ENCODE data around the gene EDNRA.

Gene EDNRA

GRCh38 chr4:147586032-147586431, 105.1 kb downstream of the EDNRA start:
- H3K36me3 Mint-ChIP-seq = peaks cover 3% of the 10 kb centered on the region
- no peak overlapping the region for H3K4me3 Mint-ChIP-seq
- H3K4me1 Mint-ChIP-seq = no peaks in the 10 kb centered on the region
- peaks cover 5% of the 10 kb centered on the region for H3K27me3 Mint-ChIP-seq
- peaks cover 8% of the 10 kb centered on the region for H3K9me3 Mint-ChIP-seq
- no peak overlapping the region for H3K27ac Mint-ChIP-seq

- Mint-ChIP-seq H3K27me3 (peaks cover 5% of the 10 kb centered on the region), H3K9me3 (peaks cover 8% of the 10 kb centered on the region), H3K36me3 (peaks cover 3% of the 10 kb centered on the region), H3K4me1 (no peaks in the 10 kb centered on the region), H3K4me3 (no peak overlapping the region), H3K27ac (no peak overlapping the region)
Measured at GRCh38 chr4:147586637-147587036, 105.7 kb downstream of the EDNRA start.

- H3K9me3 Mint-ChIP-seq = peaks cover 8% of the 10 kb centered on the region
- no peaks in the 10 kb centered on the region for H3K4me1 Mint-ChIP-seq
- peaks cover 5% of the 10 kb centered on the region for H3K27me3 Mint-ChIP-seq
- H3K36me3 Mint-ChIP-seq = peaks cover 3% of the 10 kb centered on the region
- no peak overlapping the region for H3K27ac Mint-ChIP-seq
- no peak overlapping the region for H3K4me3 Mint-ChIP-seq
Measured at GRCh38 chr4:147587041-147587440, 106.1 kb downstream of the EDNRA start.

- Mint-ChIP-seq H3K9me3 (peaks cover 3% of the 10 kb centered on the region), H3K27ac (no peak overlapping the region), H3K4me3 (no peak overlapping the region), H3K27me3 (no peaks in the 10 kb centered on the region), H3K36me3 (peaks cover 3% of the 10 kb centered on the region), H3K4me1 (no peaks in the 10 kb centered on the region)
Measured at GRCh38 chr4:147589586-147589985, 108.7 kb downstream of the EDNRA start.

- H3K36me3 Mint-ChIP-seq = peaks cover 2% of the 10 kb centered on the region
- no peak overlapping the region for H3K27ac Mint-ChIP-seq
- H3K9me3 Mint-ChIP-seq = no peaks in the 10 kb centered on the region
- no peak overlapping the region for H3K4me3 Mint-ChIP-seq
- H3K27me3 Mint-ChIP-seq = no peaks in the 10 kb centered on the region
- H3K4me1 Mint-ChIP-seq = no peaks in the 10 kb centered on the region
Measured at GRCh38 chr4:147590249-147590920, 109.5 kb downstream of the EDNRA start.

- Mint-ChIP-seq H3K4me3 (no peak overlapping the region), H3K27me3 (no peaks in the 10 kb centered on the region), H3K9me3 (no peaks in the 10 kb centered on the region), H3K4me1 (no peaks in the 10 kb centered on the region), H3K27ac (no peak overlapping the region), H3K36me3 (no peaks in the 10 kb centered on the region)
Measured at GRCh38 chr4:147591106-147591505, 110.2 kb downstream of the EDNRA start.

GRCh38 chr4:147594107-147594506, 113.2 kb downstream of the EDNRA start:
- H3K27me3 Mint-ChIP-seq = no peaks in the 10 kb centered on the region
- no peak overlapping the region for H3K27ac Mint-ChIP-seq
- H3K4me1 Mint-ChIP-seq = no peaks in the 10 kb centered on the region
- no peaks in the 10 kb centered on the region for H3K9me3 Mint-ChIP-seq
- H3K4me3 Mint-ChIP-seq = no peak overlapping the region
- no peaks in the 10 kb centered on the region for H3K36me3 Mint-ChIP-seq
